ENCODE measurements around the gene SMAP1.
"Not testable (repeated sequence)": the region's sequence is repeated elsewhere in the genome, so short reads cannot be mapped to it uniquely, and the experiment has no call there.

The SMAP1 gene

GRCh38 chr6:70742462-70742861, 74.8 kb downstream of the SMAP1 start:
- 89% methylated on average over 3 of the region's 3 CpGs for WGBS
- not testable (repeated sequence) for H3K4me3 ChIP-seq (ENCODE audit: low read length); H3K27me3 ChIP-seq (ENCODE audit: insufficient read depth, low read length); H3K27ac ChIP-seq (ENCODE audit: low read depth, low read length); H3K9ac ChIP-seq (ENCODE audit: low read depth, low read length); H3K4me1 ChIP-seq (ENCODE audit: insufficient read depth, low read length)
- H3K9me3 ChIP-seq (ENCODE audit: insufficient read depth, low read depth, low read length), result peaks cover 25% of the 10 kb centered on the region
- H3K36me3 ChIP-seq (ENCODE audit: insufficient read depth, low read length), result peaks cover 17% of the 10 kb centered on the region; the same call in 1 of the 2 replicates

GRCh38 chr6:70753870-70754380, 86.2 kb downstream of the SMAP1 start:
- Histone ChIP-seq H3K27me3 (ENCODE audit: insufficient read depth, low read length) (no peaks in the 10 kb centered on the region), H3K4me3 (ENCODE audit: low read length) (no peak overlapping the region), H3K36me3 (ENCODE audit: insufficient read depth, low read length) (peaks cover 17% of the 10 kb centered on the region), H3K4me1 (ENCODE audit: insufficient read depth, low read length) (peaks cover 13% of the 10 kb centered on the region), H3K9ac (ENCODE audit: low read depth, low read length) (no peak overlapping the region), H3K9me3 (ENCODE audit: insufficient read depth, low read depth, low read length) (no peaks in the 10 kb centered on the region), H3K27ac (ENCODE audit: low read depth, low read length) (no peak overlapping the region)
- whole genome bisulfite sequencing, result 92% methylated on average over 1 of the region's 1 CpG

GRCh38 chr6:70758883-70759282, 91.2 kb downstream of the SMAP1 start:
- peaks cover 35% of the 10 kb centered on the region for H3K4me1 ChIP-seq (ENCODE audit: insufficient read depth, low read length)
- H3K27ac ChIP-seq (ENCODE audit: low read depth, low read length), result peak overlapping the region; percentile 68; the same call in 1 of the 2 replicates
- no peak overlapping the region for H3K9ac ChIP-seq (ENCODE audit: low read depth, low read length)
- no peaks in the 10 kb centered on the region for H3K9me3 ChIP-seq (ENCODE audit: insufficient read depth, low read depth, low read length)
- peaks cover 17% of the 10 kb centered on the region for H3K36me3 ChIP-seq (ENCODE audit: insufficient read depth, low read length)
- WGBS, result 29% methylated on average over 1 of the region's 1 CpG
- no peaks in the 10 kb centered on the region for H3K27me3 ChIP-seq (ENCODE audit: insufficient read depth, low read length)
- H3K4me3 ChIP-seq (ENCODE audit: low read length), result no peak overlapping the region

GRCh38 chr6:70763754-70764510, 96.2 kb downstream of the SMAP1 start:
- Histone ChIP-seq H3K36me3 (ENCODE audit: insufficient read depth, low read length) (no peaks in the 10 kb centered on the region), H3K4me1 (ENCODE audit: insufficient read depth, low read length) (peaks cover 30% of the 10 kb centered on the region), H3K4me3 (ENCODE audit: low read length) (no peak overlapping the region), H3K27me3 (ENCODE audit: insufficient read depth, low read length) (no peaks in the 10 kb centered on the region), H3K9me3 (ENCODE audit: insufficient read depth, low read depth, low read length) (no peaks in the 10 kb centered on the region), H3K9ac (ENCODE audit: low read depth, low read length) (no peak overlapping the region), H3K27ac (ENCODE audit: low read depth, low read length) (no peak overlapping the region)
- 86% methylated on average over 4 of the region's 4 CpGs for WGBS

GRCh38 chr6:70764706-70765105, 97.0 kb downstream of the SMAP1 start:
- H3K36me3 ChIP-seq (ENCODE audit: insufficient read depth, low read length), result no peaks in the 10 kb centered on the region
- H3K9ac ChIP-seq (ENCODE audit: low read depth, low read length), result no peak overlapping the region
- no peaks in the 10 kb centered on the region for H3K27me3 ChIP-seq (ENCODE audit: insufficient read depth, low read length)
- H3K9me3 ChIP-seq (ENCODE audit: insufficient read depth, low read depth, low read length), result no peaks in the 10 kb centered on the region
- H3K4me1 ChIP-seq (ENCODE audit: insufficient read depth, low read length), result peaks cover 22% of the 10 kb centered on the region
- no peak overlapping the region for H3K27ac ChIP-seq (ENCODE audit: low read depth, low read length)
- WGBS, result 94% methylated on average over 4 of the region's 4 CpGs
- no peak overlapping the region for H3K4me3 ChIP-seq (ENCODE audit: low read length)

- H3K9me3 ChIP-seq (ENCODE audit: insufficient read depth, low read depth, low read length); H3K27ac ChIP-seq (ENCODE audit: low read depth, low read length); H3K4me1 ChIP-seq (ENCODE audit: insufficient read depth, low read length); H3K27me3 ChIP-seq (ENCODE audit: insufficient read depth, low read length); H3K4me3 ChIP-seq (ENCODE audit: low read length); H3K9ac ChIP-seq (ENCODE audit: low read depth, low read length); H3K36me3 ChIP-seq (ENCODE audit: insufficient read depth, low read length): not testable (repeated sequence)
- WGBS, result 96% methylated on average over 19 of the region's 19 CpGs
Measured at GRCh38 chr6:70771351-70771750, 103.7 kb downstream of the SMAP1 start.

- H3K27me3 ChIP-seq (ENCODE audit: insufficient read depth, low read length), result no peaks in the 10 kb centered on the region
- H3K27ac ChIP-seq (ENCODE audit: low read depth, low read length), result no peak overlapping the region
- 97% methylated on average over 2 of the region's 2 CpGs for WGBS
- no peaks in the 10 kb centered on the region for H3K36me3 ChIP-seq (ENCODE audit: insufficient read depth, low read length)
- peaks cover 5% of the 10 kb centered on the region; the same call in 1 of the 2 replicates for H3K9me3 ChIP-seq (ENCODE audit: insufficient read depth, low read depth, low read length)
- H3K9ac ChIP-seq (ENCODE audit: low read depth, low read length), result no peak overlapping the region
- no peaks in the 10 kb centered on the region for H3K4me1 ChIP-seq (ENCODE audit: insufficient read depth, low read length)
- H3K4me3 ChIP-seq (ENCODE audit: low read length), result no peak overlapping the region
Measured at GRCh38 chr6:70779934-70780333, 112.3 kb downstream of the SMAP1 start.

GRCh38 chr6:70790483-70791224, 123.0 kb downstream of the SMAP1 start:
- WGBS, result 86% methylated on average over 3 of the region's 3 CpGs
- Histone ChIP-seq H3K9ac (ENCODE audit: low read depth, low read length) (no peak overlapping the region), H3K27ac (ENCODE audit: low read depth, low read length) (no peak overlapping the region), H3K9me3 (ENCODE audit: insufficient read depth, low read depth, low read length) (no peaks in the 10 kb centered on the region), H3K36me3 (ENCODE audit: insufficient read depth, low read length) (no peaks in the 10 kb centered on the region), H3K4me3 (ENCODE audit: low read length) (no peak overlapping the region), H3K4me1 (ENCODE audit: insufficient read depth, low read length) (no peaks in the 10 kb centered on the region), H3K27me3 (ENCODE audit: insufficient read depth, low read length) (no peaks in the 10 kb centered on the region)

GRCh38 chr6:70797625-70798024, 129.9 kb downstream of the SMAP1 start:
- no peaks in the 10 kb centered on the region for H3K4me1 ChIP-seq (ENCODE audit: insufficient read depth, low read length)
- H3K36me3 ChIP-seq (ENCODE audit: insufficient read depth, low read length), result no peaks in the 10 kb centered on the region
- no CpG with 5 or more reads among the region's 1 CpG for WGBS
- H3K27ac ChIP-seq (ENCODE audit: low read depth, low read length), result no peak overlapping the region
- H3K9ac ChIP-seq (ENCODE audit: low read depth, low read length), result no peak overlapping the region
- H3K9me3 ChIP-seq (ENCODE audit: insufficient read depth, low read depth, low read length), result no peaks in the 10 kb centered on the region
- H3K27me3 ChIP-seq (ENCODE audit: insufficient read depth, low read length), result no peaks in the 10 kb centered on the region
- H3K4me3 ChIP-seq (ENCODE audit: low read length), result no peak overlapping the region

- Histone ChIP-seq H3K4me3 (ENCODE audit: low read length) (no peak overlapping the region), H3K27ac (ENCODE audit: low read depth, low read length) (no peak overlapping the region), H3K27me3 (ENCODE audit: insufficient read depth, low read length) (no peaks in the 10 kb centered on the region), H3K4me1 (ENCODE audit: insufficient read depth, low read length) (no peaks in the 10 kb centered on the region), H3K9me3 (ENCODE audit: insufficient read depth, low read depth, low read length) (no peaks in the 10 kb centered on the region), H3K36me3 (ENCODE audit: insufficient read depth, low read length) (no peaks in the 10 kb centered on the region), H3K9ac (ENCODE audit: low read depth, low read length) (no peak overlapping the region)
- WGBS, result 95% methylated on average over 11 of the region's 11 CpGs
Measured at GRCh38 chr6:70806086-70806485, 138.4 kb downstream of the SMAP1 start.

GRCh38 chr6:70811788-70812187, 144.1 kb downstream of the SMAP1 start:
- Histone ChIP-seq H3K36me3 (ENCODE audit: insufficient read depth, low read length) (no peaks in the 10 kb centered on the region), H3K27ac (ENCODE audit: low read depth, low read length) (no peak overlapping the region), H3K4me3 (ENCODE audit: low read length) (no peak overlapping the region), H3K4me1 (ENCODE audit: insufficient read depth, low read length) (no peaks in the 10 kb centered on the region), H3K9me3 (ENCODE audit: insufficient read depth, low read depth, low read length) (no peaks in the 10 kb centered on the region), H3K9ac (ENCODE audit: low read depth, low read length) (no peak overlapping the region), H3K27me3 (ENCODE audit: insufficient read depth, low read length) (no peaks in the 10 kb centered on the region)
- 89% methylated on average over 6 of the region's 6 CpGs for WGBS

All from HUES64 (cell line).